GM23248 (cell line): ENCODE results near the gene OVCH1. TPM values are rescaled to one million over a fixed set of nuclear protein-coding genes. Genes with fewer than 3 reads are reported as not detected.
"Not testable (repeated sequence)": the region's sequence is repeated elsewhere in the genome, so short reads cannot be mapped to it uniquely, and the experiment has no call there.

Source experiments
- DNase-seq: peaks from one replicate; pipeline ENCODE4 v3.0.0-alpha.2; 2015
- H2AFZ ChIP-seq: fragments of 200-600 bp; sonication (generic); 2 replicates; pipeline ENCODE4 v1.6.1; 2016; ENCODE audit warnings: antibody characterized with exemption
- H3F3A ChIP-seq: fragments of 200-600 bp; sonication (generic); 2 replicates; pipeline ENCODE4 v1.6.1; 2016; ENCODE audit warnings: mild to moderate bottlenecking, antibody characterized with exemption, mixed run types; ENCODE audit not compliant: insufficient read depth
- H3K27ac ChIP-seq: fragments of 200-600 bp; sonication (generic); 2 replicates; pipeline ENCODE4 v1.5.1; 2016; ENCODE audit warnings: mild to moderate bottlenecking
- H3K27me3 ChIP-seq: fragments of 200-600 bp; sonication (generic); replicated peaks from 2 replicates; pipeline ENCODE4 v1.6.1; 2016; ENCODE audit warnings: mild to moderate bottlenecking; ENCODE audit not compliant: insufficient read depth
- H3K36me3 ChIP-seq: fragments of 200-600 bp; sonication (generic); 2 replicates; pipeline ENCODE4 v1.6.1; 2016; ENCODE audit warnings: low read depth, mild to moderate bottlenecking
- H3K4me1 ChIP-seq: fragments of 200-600 bp; sonication (generic); 2 replicates; pipeline ENCODE4 v1.6.1; 2016; ENCODE audit warnings: mild to moderate bottlenecking; ENCODE audit not compliant: insufficient read depth
- H3K4me2 ChIP-seq: fragments of 200-600 bp; sonication (generic); one replicate; pipeline ENCODE4 v1.6.1; 2016; ENCODE audit warnings: mild to moderate bottlenecking; ENCODE audit not compliant: unreplicated experiment
- H3K4me3 ChIP-seq: fragments of 200-600 bp; sonication (generic); 2 replicates; pipeline ENCODE4 v1.5.1; 2016; ENCODE audit warnings: mild to moderate bottlenecking
- H3K79me2 ChIP-seq: fragments of 200-600 bp; sonication (generic); 2 replicates; pipeline ENCODE4 v1.6.1; 2016; ENCODE audit warnings: mild to moderate bottlenecking; ENCODE audit not compliant: insufficient read depth
- H3K9ac ChIP-seq: fragments of 200-600 bp; sonication (generic); 2 replicates; pipeline ENCODE4 v1.6.1; 2016; ENCODE audit warnings: mild to moderate bottlenecking
- H3K9me2 ChIP-seq: fragments of 200-600 bp; sonication (generic); 2 replicates; pipeline ENCODE4 v1.6.1; 2016; ENCODE audit warnings: mixed run types, mild to moderate bottlenecking, moderate library complexity; ENCODE audit not compliant: insufficient read depth
- H3K9me3 ChIP-seq: fragments of 200-600 bp; sonication (generic); one replicate; pipeline ENCODE4 v1.6.1; 2017; ENCODE audit warnings: low read depth
- H4K20me1 ChIP-seq: fragments of 200-600 bp; sonication (generic); 2 replicates; pipeline ENCODE4 v1.6.0; 2016; ENCODE audit not compliant: insufficient read depth
- EZH2 ChIP-seq: fragments of 200-600 bp; sonication (generic); IDR thresholded peaks from 2 replicates; pipeline ENCODE4 v1.6.1; 2018; ENCODE audit warnings: antibody characterized with exemption, mild to moderate bottlenecking; ENCODE audit not compliant: insufficient read depth, poor library complexity, severe bottlenecking
- EZH2phosphoT487 ChIP-seq: fragments of 200-600 bp; sonication (generic); IDR thresholded peaks from 2 replicates; pipeline ENCODE4 v1.6.1; 2018; ENCODE audit warnings: antibody characterized with exemption, moderate library complexity, mild to moderate bottlenecking, low read depth; ENCODE audit not compliant: insufficient read depth
- WGBS, 2 experiments: methylation state at CpG; one replicate each; pipeline ENCODE4 v1.1.6; 2015 to 2017; ENCODE audit warnings: low lambda C conversion rate in 2 of 2, low coverage in 1 of 2; ENCODE audit errors: missing lambda C conversion rate in 2 of 2; 5-methylcytosine and 5-hydroxymethylcytosine counted together
- in situ Hi-C: fragments of 300-500 bp; cut with MboI; formaldehyde crosslinking; loops from 2 replicates; pipeline ENCODE4 v1.15.0; 2020
- polyA plus RNA-seq: library from polyadenylated mRNA; unstranded; fragments of >200 nt; fragmentation: Nextera tagmentation; extraction: Ambion mirVana; gene quantifications from 2 replicates; pipeline ENCODE4 v1.2.1, GENCODE V29; 2016
- total RNA-seq: library from RNA; depleted of rRNA; stranded (reverse); fragments of >200 nt; shearing (Covaris generic); gene quantifications from 2 replicates; pipeline ENCODE4 v1.2.3, GENCODE V29; 2014

OVCH1 gene
- total and polyA plus RNA-seq, 2 experiments from 2014 or later, result not detected

DNA sequence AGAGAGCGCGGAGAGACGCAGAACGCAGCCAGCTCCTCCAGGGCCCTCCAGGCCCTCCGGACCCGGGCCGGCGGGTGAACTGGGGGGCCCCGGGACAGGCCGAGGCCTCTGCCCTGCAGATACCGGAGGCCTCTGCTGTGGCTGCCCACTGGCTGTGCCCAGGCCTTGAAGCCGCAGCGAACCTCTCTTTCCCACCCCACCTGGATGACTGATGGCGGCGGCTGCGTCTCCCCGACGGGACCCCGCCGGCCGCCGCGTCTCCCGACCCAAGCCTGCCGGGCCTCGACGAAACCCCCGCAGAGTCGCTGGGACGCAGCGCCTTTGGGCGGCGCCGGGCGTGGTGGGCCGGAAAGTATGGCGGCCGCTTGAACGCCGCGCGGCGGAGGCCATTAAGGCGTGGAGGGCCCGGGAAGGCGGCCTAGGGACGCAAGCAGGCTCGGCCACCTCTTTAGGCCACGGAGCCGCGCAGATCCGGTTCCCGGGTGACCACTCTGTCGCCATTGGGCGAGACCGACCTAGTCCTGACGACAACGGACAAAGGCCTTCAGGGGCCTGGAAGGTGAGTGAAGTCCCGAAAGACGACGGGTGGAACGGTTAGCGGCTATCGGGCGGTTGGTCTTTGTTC, 108.1 kb downstream of the OVCH1 start:
- Histone ChIP-seq H3K27me3 (no peaks in the 10 kb centered on the region), H3K9ac (no peak overlapping the region), H3K4me3 (no peak overlapping the region), H4K20me1 (no peaks in the 10 kb centered on the region), H2AFZ (no peak overlapping the region), H3K9me2 (no peaks in the 10 kb centered on the region), H3K4me1 (no peaks in the 10 kb centered on the region), H3K4me2 (no peak overlapping the region), H3K79me2 (no peaks in the 10 kb centered on the region), H3K36me3 (no peaks in the 10 kb centered on the region), H3K9me3 (no peaks in the 10 kb centered on the region), H3F3A (no peaks in the 10 kb centered on the region), H3K27ac (no peak overlapping the region)
- DNase-seq, result no peak
- in situ Hi-C loops, result loop anchor here (25.0 kb wide), 1 partner anchor 302 kb away; no protein-coding TSS in a partner anchor
- TF ChIP-seq EZH2phosphoT487, result no peak
- no peak for TF ChIP-seq EZH2
- WGBS, 2 experiments, result 81 to 84% methylated on average over 36 to 65 of the region's 65 CpGs

GRCh38 chr12:29386084-29386680, 111.3 kb downstream of the OVCH1 start:
- not testable (repeated sequence) for H2AFZ ChIP-seq, H3F3A ChIP-seq, H3K4me1 ChIP-seq, H3K79me2 ChIP-seq, H3K27ac ChIP-seq, H3K27me3 ChIP-seq, H3K36me3 ChIP-seq, DNase-seq, H3K4me3 ChIP-seq, H3K9me3 ChIP-seq, H3K9ac ChIP-seq, H3K9me2 ChIP-seq, H3K4me2 ChIP-seq, H4K20me1 ChIP-seq
- WGBS, 2 experiments, result 82 to 89% methylated on average over 12 to 36 of the region's 36 CpGs
- in situ Hi-C loops, result loop anchor here (25.0 kb wide), 1 partner anchor 299 kb away; no protein-coding TSS in a partner anchor

GRCh38 chr12:29385194-29385593, 112.3 kb downstream of the OVCH1 start:
- not testable (repeated sequence) for H4K20me1 ChIP-seq, H3F3A ChIP-seq, DNase-seq, H3K36me3 ChIP-seq, H3K9me2 ChIP-seq, H3K4me1 ChIP-seq, H3K4me3 ChIP-seq, H3K4me2 ChIP-seq, H3K79me2 ChIP-seq, H3K27ac ChIP-seq, H3K9ac ChIP-seq, H3K27me3 ChIP-seq, H2AFZ ChIP-seq, H3K9me3 ChIP-seq
- in situ Hi-C loops, result loop anchor here (25.0 kb wide), 1 partner anchor 298 kb away; no protein-coding TSS in a partner anchor
- 84 to 89% methylated on average over 17 of the region's 17 CpGs for whole genome bisulfite sequencing, 2 experiments

DNA sequence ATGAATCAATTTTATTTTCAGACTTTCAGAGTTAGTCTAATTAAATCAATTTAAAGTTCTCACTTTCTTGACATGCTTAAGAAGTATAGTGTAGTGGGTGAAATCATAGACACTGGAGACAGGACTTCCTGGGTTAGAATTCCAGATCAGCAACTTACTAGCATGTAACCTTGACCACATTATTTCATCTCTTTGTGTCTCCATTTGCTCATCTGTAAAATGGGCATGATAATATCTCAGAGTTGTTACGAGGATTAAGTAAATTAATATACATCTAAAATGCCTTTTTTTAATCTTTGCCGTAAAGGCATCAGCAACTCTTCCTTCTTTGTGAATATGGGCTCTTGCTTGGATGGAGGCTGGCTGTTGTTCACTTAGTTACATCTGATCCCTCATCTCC, 115.2 kb downstream of the OVCH1 start:
- Histone ChIP-seq H3K9me2 (no peaks in the 10 kb centered on the region), H3K9ac (no peak overlapping the region), H4K20me1 (no peaks in the 10 kb centered on the region), H3K27ac (no peak overlapping the region), H3K79me2 (peaks cover 36% of the 10 kb centered on the region), H3F3A (0 out of 2 replicates have a peak, but pooled peaks cover 7% of the 10 kb centered on the region), H3K4me1 (peaks cover 11% of the 10 kb centered on the region; the same call in 1 of the 2 replicates), H3K36me3 (no peaks in the 10 kb centered on the region), H3K9me3 (no peaks in the 10 kb centered on the region), H3K4me3 (no peak overlapping the region), H2AFZ (peak overlapping the region; percentile 97), H3K27me3 (no peaks in the 10 kb centered on the region), H3K4me2 (no peak overlapping the region)
- WGBS, 2 experiments, result 90 to 91% methylated on average over 2 of the region's 2 CpGs
- no peak for DNase-seq
- in situ Hi-C loops, result loop anchor here (25.0 kb wide), 1 partner anchor 295 kb away; no protein-coding TSS in a partner anchor
- no peak for TF ChIP-seq EZH2phosphoT487
- no peak for TF ChIP-seq EZH2
